NCI-H1105 (cell line): ENCODE data around the gene TRIM24.

Source experiments
- DNase-seq: peaks from one replicate; lab custom pipeline; 2025; lab: John Stamatoyannopoulos, UW

TRIM24 gene

GRCh38 chr7:138538518-138538917 is 78.5 kb downstream of the TRIM24 start:
- no peak for DNase-seq

- no peak for DNase-seq
Observed at GRCh38 chr7:138538997-138539644, 79.1 kb downstream of the TRIM24 start.

GRCh38 chr7:138542183-138542582 is 82.1 kb downstream of the TRIM24 start:
- DNase-seq = no peak

GRCh38 chr7:138543739-138544138 is 83.7 kb downstream of the TRIM24 start:
- no peak for DNase-seq

- DNase-seq = no peak
Observed at GRCh38 chr7:138545123-138545522, 85.1 kb downstream of the TRIM24 start.

GRCh38 chr7:138546064-138546619 is 86.1 kb downstream of the TRIM24 start:
- no peak for DNase-seq

GRCh38 chr7:138546829-138547228 is 86.8 kb downstream of the TRIM24 start:
- no peak for DNase-seq

- DNase-seq = no peak
Observed at GRCh38 chr7:138549082-138549481, 89.0 kb downstream of the TRIM24 start.

GRCh38 chr7:138550337-138550736 is 90.3 kb downstream of the TRIM24 start:
- no peak for DNase-seq

- DNase-seq = no peak
Observed at GRCh38 chr7:138551102-138551501, 91.0 kb downstream of the TRIM24 start.

- DNase-seq = no peak
Observed at GRCh38 chr7:138553805-138554204, 93.7 kb downstream of the TRIM24 start.

- no peak for DNase-seq
Observed at GRCh38 chr7:138554674-138555073, 94.6 kb downstream of the TRIM24 start.

- DNase-seq = no peak
Observed at GRCh38 chr7:138555684-138556083, 95.6 kb downstream of the TRIM24 start.

- no peak for DNase-seq
Observed at GRCh38 chr7:138556771-138557484, 96.9 kb downstream of the TRIM24 start.

GRCh38 chr7:138559448-138559847 is 99.4 kb downstream of the TRIM24 start:
- DNase-seq = no peak

- no peak for DNase-seq
Observed at GRCh38 chr7:138563808-138564207, 103.7 kb downstream of the TRIM24 start.

- DNase-seq = no peak
Observed at GRCh38 chr7:138564365-138564764, 104.3 kb downstream of the TRIM24 start.

GRCh38 chr7:138565071-138565450 is 105.0 kb downstream of the TRIM24 start:
- no peak for DNase-seq

- no peak for DNase-seq
Observed at GRCh38 chr7:138565451-138566114, 105.5 kb downstream of the TRIM24 start.

- no peak for DNase-seq
Observed at GRCh38 chr7:138568655-138569054, 108.6 kb downstream of the TRIM24 start.

GRCh38 chr7:138569418-138569817 is 109.4 kb downstream of the TRIM24 start:
- DNase-seq = no peak

GRCh38 chr7:138570715-138571114 is 110.7 kb downstream of the TRIM24 start:
- no peak for DNase-seq

GRCh38 chr7:138573741-138574140 is 113.7 kb downstream of the TRIM24 start:
- DNase-seq = no peak
